CD14-positive monocyte (primary cell): ENCODE data around the gene RNU6-9. TPM values are rescaled to one million over a fixed set of nuclear protein-coding genes. Genes with fewer than 3 reads are reported as not detected.
A peak's percentile ranks its signal among the peaks of the same experiment; 100 is the strongest.

ENCODE experiments used
- DNase-seq, 3 donors: peaks; one replicate each; pipeline ENCODE4 v3.0.0-alpha.2; 2011 to 2022
- H2AFZ ChIP-seq: 2 replicates; pipeline ENCODE4 v1.6.0; 2012; ENCODE audit warnings: mild to moderate bottlenecking, low read depth, low read length, inconsistent platforms; ENCODE audit not compliant: insufficient read depth, poor library complexity, severe bottlenecking
- H3K27ac ChIP-seq, 2 donors: 1 replicate in 1 of 2; 2 replicates in 1 of 2; pipeline ENCODE4 v1.5.1; 2012 to 2013; ENCODE audit warnings: low read length in 2 of 2, control low read depth in 1 of 2, inconsistent platforms in 1 of 2, low read depth in 1 of 2, mild to moderate bottlenecking in 1 of 2
- H3K27me3 ChIP-seq, 2 donors: one replicate each; pipeline versions ENCODE4 v1.6.0 to v1.6.1; 2011 to 2013; ENCODE audit warnings: low read length in 2 of 2; ENCODE audit not compliant: control insufficient read depth in 2 of 2, insufficient read depth in 2 of 2
- H3K36me3 ChIP-seq, 2 donors: replicated peaks in 1 of 2; 1 replicate in 1 of 2; 2 replicates in 1 of 2; pipeline versions ENCODE4 v1.5.1 to v1.6.1; 2012 to 2013; ENCODE audit warnings: low read length in 2 of 2, control low read depth in 1 of 2, inconsistent platforms in 1 of 2, mild to moderate bottlenecking in 1 of 2; ENCODE audit not compliant: insufficient read depth in 2 of 2, control insufficient read depth in 1 of 2
- H3K4me1 ChIP-seq, 2 donors: 1 replicate in 1 of 2; 2 replicates in 1 of 2; pipeline versions ENCODE4 v1.5.1 to v1.6.1; 2012 to 2013; ENCODE audit warnings: low read length in 2 of 2, control low read depth in 1 of 2, inconsistent platforms in 1 of 2, mild to moderate bottlenecking in 1 of 2, moderate library complexity in 1 of 2; ENCODE audit not compliant: insufficient read depth in 2 of 2, control insufficient read depth in 1 of 2
- H3K4me2 ChIP-seq: replicated peaks from 2 replicates; pipeline ENCODE3; 2012; ENCODE audit warnings: low read length, moderate library complexity, mild to moderate bottlenecking; ENCODE audit not compliant: poor library complexity, severe bottlenecking; ENCODE audit errors: extremely low read depth
- H3K4me3 ChIP-seq, 3 experiments: fragments of 200-600 bp in 1 of 3; sonication (generic) in 1 of 3; replicated peaks in 1 of 3; 1 replicate in 2 of 3; 2 replicates in 1 of 3; pipeline ENCODE4 v1.5.1; 2011 to 2013; ENCODE audit warnings: low read length in 3 of 3, mild to moderate bottlenecking in 3 of 3, control low read depth in 2 of 3, low read depth in 2 of 3, inconsistent platforms in 1 of 3, moderate library complexity in 1 of 3
- H3K79me2 ChIP-seq: 2 replicates; pipeline ENCODE4 v1.6.0; 2012; ENCODE audit warnings: mild to moderate bottlenecking, control low read depth, inconsistent platforms, low read length, moderate library complexity; ENCODE audit not compliant: insufficient read depth
- H3K9ac ChIP-seq: 2 replicates; pipeline ENCODE4 v1.6.0; 2017; ENCODE audit warnings: low read length, mild to moderate bottlenecking; ENCODE audit not compliant: insufficient read depth, poor library complexity, severe bottlenecking
- H3K9me3 ChIP-seq, 2 donors: replicated peaks in 1 of 2; 1 replicate in 1 of 2; 2 replicates in 1 of 2; pipeline versions ENCODE4 v1.5.1 to v1.6.1; 2012 to 2013; ENCODE audit warnings: low read length in 2 of 2, control low read depth in 1 of 2; ENCODE audit not compliant: control insufficient read depth in 1 of 2, insufficient read depth in 1 of 2
- H4K20me1 ChIP-seq: 2 replicates; pipeline ENCODE4 v1.6.0; 2012; ENCODE audit warnings: mild to moderate bottlenecking, low read length, control low read depth, moderate library complexity; ENCODE audit not compliant: insufficient read depth
- H3K27ac Mint-ChIP-seq, 7 donors: one replicate each; pipeline ENCODE4 v1.8.0; 2020; ENCODE audit warnings: mild to moderate bottlenecking in 7 of 7, mixed read lengths in 7 of 7, moderate library complexity in 6 of 7, inconsistent platforms in 2 of 7
- H3K27me3 Mint-ChIP-seq, 3 donors: one replicate each; pipeline ENCODE4 v1.8.0; 2021 to 2022; ENCODE audit warnings: low read depth in 3 of 3, mild to moderate bottlenecking in 3 of 3, mixed read lengths in 3 of 3, moderate library complexity in 3 of 3, inconsistent platforms in 1 of 3
- H3K36me3 Mint-ChIP-seq, 2 donors: one replicate each; pipeline ENCODE4 v1.8.0; 2020; ENCODE audit warnings: mixed read lengths in 2 of 2, inconsistent platforms in 1 of 2, mild to moderate bottlenecking in 1 of 2
- H3K4me1 Mint-ChIP-seq: one replicate; pipeline ENCODE4 v1.8.0; 2020; ENCODE audit warnings: mild to moderate bottlenecking, mixed read lengths
- H3K4me3 Mint-ChIP-seq, 2 donors: one replicate each; pipeline ENCODE4 v1.8.0; 2020; ENCODE audit warnings: mild to moderate bottlenecking in 2 of 2, mixed read lengths in 2 of 2, moderate library complexity in 1 of 2
- H3K9me3 Mint-ChIP-seq, 7 donors: one replicate each; pipeline ENCODE4 v1.8.0; 2020 to 2022; ENCODE audit warnings: mixed read lengths in 7 of 7, mild to moderate bottlenecking in 6 of 7, moderate library complexity in 6 of 7, inconsistent platforms in 2 of 7
- CTCF ChIP-seq: fragments of 200-600 bp; IDR thresholded peaks from one replicate; pipeline ENCODE4 v1.8.0; 2022; ENCODE audit warnings: antibody characterized with exemption, mild to moderate bottlenecking
- WGBS: methylation state at CpG from one replicate; pipeline ENCODE4 v1.1.5; 2013; ENCODE audit warnings: missing lambda C conversion rate; ENCODE audit not compliant: insufficient coverage; 5-methylcytosine and 5-hydroxymethylcytosine counted together
- intact Hi-C, 2 donors: fragments of 100-400 bp; cut with micrococcal nuclease; formaldehyde crosslinking; loops; one replicate each; pipeline versions ENCODE4 v1.15.0 to v1.15.1; 2023
- polyA plus RNA-seq, 3 donors: library from polyadenylated mRNA; depleted of rRNA in 1 of 3; unstranded in 2 of 3; stranded (reverse) in 1 of 3; fragments of 300-500 nt in 2 of 3; fragments of >200 nt in 1 of 3; fragmentation: Illumina TruSeq in 2 of 3; gene quantifications; 1 replicate in 2 of 3; 2 replicates in 1 of 3; pipeline ENCODE4 v1.2.3, GENCODE V29; 2012 to 2021

RNU6-9 gene
- polyA plus RNA-seq, 3 donors, result not detected

- H3K9ac ChIP-seq, result no peak overlapping the region
- intact Hi-C loops, result loop anchor here in 1 of 2 donors (2.0 kb wide), 1 partner anchor 63 kb away; no protein-coding TSS in a partner anchor
- no peak overlapping the region for H3K27ac ChIP-seq
- peaks cover 28% of the 10 kb centered on the region for H3K4me1 Mint-ChIP-seq
- H3K27me3 ChIP-seq, result peaks cover 23 to 47% of the 10 kb centered on the region in 2 donors
- H3K4me1 ChIP-seq, result peaks cover 42 to 62% of the 10 kb centered on the region in 2 donors
- peak overlapping the region; percentile 63 for H2AFZ ChIP-seq
- peak overlapping the region; percentile 59 for H3K4me2 ChIP-seq
- no peaks in the 10 kb centered on the region for H3K9me3 ChIP-seq
- peak overlapping the region in 1 of 2 donors; percentile 35 for H3K4me3 Mint-ChIP-seq
- DNase-seq, result no peak
- no peak for TF ChIP-seq CTCF
- H3K9me3 Mint-ChIP-seq, result peaks cover 0 to 7% (median 3%) of the 10 kb centered on the region in 7 donors
- H3K4me3 ChIP-seq, result peak overlapping the region in 1 of 3 experiments; percentile 49
- no peaks in the 10 kb centered on the region for H3K36me3 ChIP-seq
- peaks cover 39 to 61% (median 52%) of the 10 kb centered on the region in 3 donors for H3K27me3 Mint-ChIP-seq
- 1% methylated on average over 10 of the region's 12 CpGs for WGBS
- peaks cover 9% of the 10 kb centered on the region for H4K20me1 ChIP-seq
- peaks cover 4% of the 10 kb centered on the region for H3K79me2 ChIP-seq
- H3K27ac Mint-ChIP-seq, result peak overlapping the region in 1 of 7 donors; percentile 41
- peaks cover 0 to 2% of the 10 kb centered on the region in 2 donors for H3K36me3 Mint-ChIP-seq
Observed at GRCh38 chr19:918152-918437, 24.8 kb downstream of the RNU6-9 start.

- peaks cover 45 to 62% (median 56%) of the 10 kb centered on the region in 3 donors for H3K27me3 Mint-ChIP-seq
- peaks cover 41 to 61% of the 10 kb centered on the region in 2 donors for H3K4me1 ChIP-seq
- H3K27me3 ChIP-seq, result peaks cover 23 to 47% of the 10 kb centered on the region in 2 donors
- H3K36me3 Mint-ChIP-seq, result peaks cover 0 to 2% of the 10 kb centered on the region in 2 donors
- peaks cover 0 to 7% (median 3%) of the 10 kb centered on the region in 7 donors for H3K9me3 Mint-ChIP-seq
- no peak overlapping the region for H3K9ac ChIP-seq
- WGBS, result under 1% methylated on average over 42 of the region's 58 CpGs
- H3K27ac Mint-ChIP-seq, result no peak overlapping the region
- no peak overlapping the region for H2AFZ ChIP-seq
- peaks cover 9% of the 10 kb centered on the region for H4K20me1 ChIP-seq
- H3K27ac ChIP-seq, result no peak overlapping the region
- no peaks in the 10 kb centered on the region for H3K9me3 ChIP-seq
- TF ChIP-seq CTCF, result no peak
- H3K4me3 Mint-ChIP-seq, result peak overlapping the region in 1 of 2 donors; percentile 63
- H3K79me2 ChIP-seq, result peaks cover 2% of the 10 kb centered on the region
- DNase-seq, result no peak
- intact Hi-C loops, result loop anchor here in 1 of 2 donors (2.0 kb wide), 1 partner anchor 64 kb away; no protein-coding TSS in a partner anchor
- peaks cover 31% of the 10 kb centered on the region for H3K4me1 Mint-ChIP-seq
- H3K36me3 ChIP-seq, result no peaks in the 10 kb centered on the region
- H3K4me2 ChIP-seq, result peak overlapping the region; percentile 59
- no peak overlapping the region for H3K4me3 ChIP-seq
Observed at GRCh38 chr19:918481-919198, 25.4 kb downstream of the RNU6-9 start.
